ENCODE data around the gene DNAJC15.

The DNAJC15 gene

DNA sequence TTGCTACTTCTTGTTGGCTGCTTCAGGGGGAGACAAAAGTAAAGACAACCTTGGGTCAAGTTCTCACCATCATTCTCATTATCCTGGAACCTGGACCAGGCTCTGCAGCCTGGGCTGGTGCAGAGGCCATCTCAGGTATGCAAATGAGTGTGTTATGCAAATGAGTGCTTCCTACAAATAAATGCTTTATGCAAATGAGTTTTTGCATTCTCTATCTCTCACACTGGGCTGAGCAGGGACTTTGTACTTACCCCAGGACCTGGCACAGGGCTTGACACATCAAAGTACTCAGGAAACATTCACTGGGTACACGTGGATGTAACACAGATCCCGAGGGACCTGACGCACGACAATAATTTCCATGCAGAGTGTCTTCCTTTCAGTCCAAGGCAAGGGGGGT lies 103.0 kb downstream of the DNAJC15 start:
- no peak for DNase-seq (ENCODE audit: low read depth, low spot score)

DNA sequence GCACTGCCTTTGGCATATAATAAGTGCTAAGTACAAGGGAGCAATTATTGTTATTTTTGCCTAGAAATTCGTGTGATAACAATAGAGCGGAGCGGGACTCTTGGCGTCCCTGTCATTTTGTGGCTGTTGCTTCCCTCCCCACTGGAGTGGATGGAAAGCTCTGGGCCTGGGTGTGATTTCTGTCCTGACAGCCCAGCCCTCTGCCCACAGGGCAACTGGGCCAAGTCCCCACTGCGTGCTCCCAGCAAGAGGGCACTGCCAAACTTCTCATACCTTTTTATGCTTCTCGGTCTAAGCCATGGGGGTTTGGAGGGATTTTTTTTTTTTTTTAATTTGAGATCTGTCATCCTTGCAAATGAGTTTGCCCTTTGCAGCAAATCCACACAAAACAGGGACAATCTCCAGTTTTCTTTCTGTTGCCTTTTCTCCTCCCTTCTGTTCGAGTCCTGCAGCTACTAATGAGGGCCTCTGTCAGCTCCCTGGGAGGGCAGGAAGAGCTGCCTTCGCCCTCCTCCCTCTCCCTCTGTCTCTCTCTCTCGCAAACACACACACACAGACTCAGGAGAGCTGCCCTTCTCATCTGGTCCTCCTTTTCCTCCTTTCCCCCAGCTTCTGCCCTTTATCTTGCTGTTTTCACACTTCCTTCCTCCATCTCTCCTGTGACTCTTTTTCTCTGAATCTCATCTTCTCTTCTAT lies 103.9 kb downstream of the DNAJC15 start:
- no peak for DNase-seq (ENCODE audit: low read depth, low spot score)

GRCh38 chr13:43127827-43128226 lies 104.4 kb downstream of the DNAJC15 start:
- no peak for DNase-seq (ENCODE audit: low read depth, low spot score)

DNA sequence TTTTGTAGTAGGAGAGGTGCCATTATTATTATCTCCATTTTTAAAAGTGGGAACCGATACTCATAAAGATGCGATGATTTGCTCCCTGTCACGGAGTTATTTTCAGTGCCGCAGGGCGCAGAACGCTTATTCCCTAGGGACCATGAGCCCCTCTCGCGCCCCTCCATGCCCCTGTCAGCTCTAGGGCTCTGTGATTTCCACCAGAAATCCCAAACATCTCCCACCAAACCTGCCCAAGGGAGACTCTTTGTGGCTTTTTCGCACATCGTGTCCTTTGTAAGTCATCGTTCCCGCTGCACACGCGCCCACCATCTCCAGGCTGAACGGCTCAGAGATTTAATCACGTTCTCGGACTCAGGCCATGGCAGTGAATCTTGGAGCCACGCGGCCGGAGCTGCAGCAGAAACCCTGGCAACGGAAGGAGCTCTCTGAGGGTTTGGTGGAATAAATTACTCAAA lies 105.1 kb downstream of the DNAJC15 start:
- DNase-seq (ENCODE audit: low read depth, low spot score), result no peak

GRCh38 chr13:43129066-43129465 lies 105.7 kb downstream of the DNAJC15 start:
- DNase-seq (ENCODE audit: low read depth, low spot score), result no peak

DNA sequence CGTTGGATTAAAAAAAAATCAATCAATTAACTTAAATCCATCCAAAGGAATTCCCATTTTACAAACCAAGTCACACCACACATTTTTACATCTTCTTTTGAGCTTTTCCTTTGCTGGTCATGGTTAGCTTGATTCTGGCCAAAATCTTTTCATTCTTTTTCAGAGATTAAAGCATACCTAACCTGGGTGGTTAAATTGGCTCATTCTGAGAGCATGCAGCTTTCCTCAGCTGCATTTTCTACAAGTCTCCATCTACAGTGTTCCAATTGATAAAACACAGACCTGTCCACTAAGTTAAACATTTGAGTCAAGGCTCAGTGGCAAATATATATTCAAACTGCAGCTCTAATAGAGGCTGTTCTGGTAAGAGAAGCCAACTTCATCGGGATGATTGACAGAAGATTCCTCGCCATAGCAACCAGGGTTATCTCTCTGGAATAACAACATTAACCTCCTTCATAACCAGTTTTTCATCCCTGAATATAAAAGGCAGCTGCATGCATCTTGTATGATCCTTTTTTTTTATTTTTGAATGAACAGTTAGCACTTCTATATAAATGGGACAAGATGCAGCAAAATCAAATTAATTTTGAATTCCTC lies 106.2 kb downstream of the DNAJC15 start:
- DNase-seq (ENCODE audit: low read depth, low spot score), result no peak

GRCh38 chr13:43132257-43132656 lies 108.9 kb downstream of the DNAJC15 start:
- no peak for DNase-seq (ENCODE audit: low read depth, low spot score)

DNA sequence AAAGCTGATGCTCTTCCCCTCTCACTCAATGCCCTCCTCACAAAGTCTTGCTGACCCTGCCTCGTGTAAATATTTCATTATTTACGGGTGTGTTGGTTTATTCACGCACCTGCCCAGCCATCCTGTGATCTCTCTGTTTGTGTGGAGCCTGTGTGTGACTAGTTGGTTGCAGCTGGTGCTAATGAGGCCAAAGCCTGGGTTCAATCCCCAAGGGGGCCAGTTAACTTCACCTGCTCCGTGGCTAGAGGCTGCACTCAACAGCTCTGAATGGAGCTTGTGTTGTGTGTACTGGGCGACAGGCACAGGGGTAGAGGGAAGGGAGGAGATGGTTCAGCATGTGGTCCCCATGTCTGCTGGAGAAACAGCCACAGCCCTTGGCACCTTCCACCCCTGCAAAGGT lies 109.5 kb downstream of the DNAJC15 start:
- no peak for DNase-seq (ENCODE audit: low read depth, low spot score)

DNA sequence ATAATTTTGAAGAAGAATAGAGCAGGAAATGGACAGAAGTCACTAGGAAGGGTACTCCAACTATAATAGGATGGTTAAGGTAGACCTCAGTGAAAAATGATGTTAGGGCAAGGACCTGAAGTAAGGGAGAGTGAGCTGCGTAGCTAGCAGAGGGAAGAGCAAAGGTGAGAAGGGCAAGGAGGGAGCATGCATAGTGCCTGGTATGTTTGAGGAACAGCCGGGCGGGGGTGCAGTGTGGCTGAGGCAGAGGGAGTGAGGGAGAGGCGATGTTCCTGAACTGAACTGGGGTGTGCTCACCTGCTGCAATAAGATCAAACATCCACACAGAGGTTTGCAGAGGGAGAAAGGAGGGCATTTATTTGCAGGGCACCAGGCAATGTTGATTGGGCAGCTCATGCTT lies 110.4 kb downstream of the DNAJC15 start:
- no peak for DNase-seq (ENCODE audit: low read depth, low spot score)

DNA sequence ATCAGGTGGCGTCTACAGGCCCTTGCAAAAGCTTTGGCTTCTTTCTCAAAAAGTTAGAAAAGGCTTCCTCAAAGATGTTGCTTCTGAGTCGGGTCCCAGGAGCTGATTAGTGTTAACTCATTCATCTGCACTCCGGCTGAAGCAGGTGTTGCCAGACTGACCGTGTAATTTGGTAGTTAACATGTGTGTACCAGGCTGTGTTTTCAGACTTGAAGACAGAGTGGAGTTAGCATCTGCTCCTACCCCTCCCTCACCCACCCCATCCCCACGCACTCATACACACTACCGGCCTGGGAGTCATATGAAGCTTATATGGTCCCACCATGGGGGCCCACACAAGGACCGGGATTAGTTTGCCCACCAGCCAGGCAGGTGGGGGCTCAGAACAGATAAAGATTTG lies 111.5 kb downstream of the DNAJC15 start:
- DNase-seq (ENCODE audit: low read depth, low spot score), result no peak

GRCh38 chr13:43135516-43135915 lies 112.1 kb downstream of the DNAJC15 start:
- DNase-seq (ENCODE audit: low read depth, low spot score), result no peak

DNA sequence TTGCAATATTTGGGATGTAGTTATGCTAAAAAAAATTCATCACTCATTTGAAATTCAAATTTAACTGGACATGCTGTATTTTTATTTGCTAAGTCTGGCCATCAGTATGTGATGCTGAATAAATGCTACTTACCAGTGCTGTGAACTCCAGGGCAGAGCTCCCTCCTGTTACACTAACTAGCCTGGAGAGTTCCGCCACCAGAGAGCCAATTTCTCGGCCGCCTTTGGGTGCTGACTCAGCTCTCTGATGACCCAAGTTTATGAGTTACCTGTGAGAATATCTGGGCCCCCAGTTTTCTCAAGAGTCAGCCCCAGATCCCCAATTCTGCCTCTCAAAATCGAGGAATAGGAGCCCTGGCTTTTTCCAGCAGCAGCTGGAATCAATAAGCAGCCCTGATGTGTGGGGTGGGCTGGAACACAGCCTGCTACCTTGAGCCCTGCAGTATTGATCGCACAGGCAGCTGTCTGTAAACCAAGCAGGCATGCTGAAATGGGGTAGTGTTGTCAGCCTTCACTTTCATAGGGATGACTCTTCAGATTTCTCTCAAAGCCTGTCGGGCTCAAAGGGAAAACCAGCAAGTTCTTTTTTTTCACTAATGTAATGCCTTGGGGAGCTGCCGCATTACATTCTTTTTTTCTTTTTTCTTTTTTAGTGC lies 113.7 kb downstream of the DNAJC15 start:
- DNase-seq (ENCODE audit: low read depth, low spot score), result no peak

GRCh38 chr13:43139211-43139610 lies 115.8 kb downstream of the DNAJC15 start:
- DNase-seq (ENCODE audit: low read depth, low spot score), result no peak

GRCh38 chr13:43139921-43140320 lies 116.5 kb downstream of the DNAJC15 start:
- DNase-seq (ENCODE audit: low read depth, low spot score), result no peak

GRCh38 chr13:43140985-43141384 lies 117.6 kb downstream of the DNAJC15 start:
- DNase-seq (ENCODE audit: low read depth, low spot score), result no peak

GRCh38 chr13:43141685-43142084 lies 118.3 kb downstream of the DNAJC15 start:
- no peak for DNase-seq (ENCODE audit: low read depth, low spot score)

DNA sequence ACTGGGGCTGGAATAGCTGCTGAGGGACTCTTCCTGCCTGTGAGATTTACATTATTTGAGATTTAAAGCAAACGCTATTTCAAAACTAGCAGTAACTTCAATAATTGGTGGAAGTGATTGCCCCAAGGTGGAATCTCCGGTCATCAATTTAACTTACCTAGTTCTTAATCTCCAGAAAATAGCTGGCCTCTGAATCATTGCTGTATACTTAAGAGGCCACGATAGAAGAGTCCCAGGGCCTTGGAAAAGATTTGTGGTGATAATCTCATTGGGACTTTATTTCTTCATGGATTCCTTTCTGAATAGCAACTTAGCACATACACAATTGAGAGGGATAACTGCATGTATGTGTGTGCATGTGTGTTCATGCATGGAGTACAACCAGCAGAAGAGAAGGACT lies 120.2 kb downstream of the DNAJC15 start:
- no peak for DNase-seq (ENCODE audit: low read depth, low spot score)

GRCh38 chr13:43145534-43146196 lies 122.3 kb downstream of the DNAJC15 start:
- DNase-seq (ENCODE audit: low read depth, low spot score), result no peak

DNA sequence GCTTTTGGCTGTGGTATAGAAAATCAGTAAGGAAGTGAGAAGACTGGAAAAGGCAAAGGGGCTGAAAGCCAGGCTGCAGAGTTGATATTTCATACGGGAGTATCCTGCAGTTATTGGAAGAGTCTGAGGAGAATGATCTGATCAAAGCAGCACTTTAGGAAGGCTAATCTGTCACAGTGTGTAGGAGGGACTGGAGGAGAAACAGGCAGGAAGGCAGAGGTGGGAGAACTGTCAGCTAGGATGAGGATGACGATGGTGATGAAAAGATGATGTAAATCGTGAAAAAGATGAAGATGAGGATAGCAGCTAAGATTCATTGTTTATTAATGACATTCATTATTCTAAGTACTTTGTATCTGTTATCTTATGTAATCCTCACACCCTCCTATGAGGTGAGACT lies 123.0 kb downstream of the DNAJC15 start:
- DNase-seq (ENCODE audit: low read depth, low spot score), result no peak

DNA sequence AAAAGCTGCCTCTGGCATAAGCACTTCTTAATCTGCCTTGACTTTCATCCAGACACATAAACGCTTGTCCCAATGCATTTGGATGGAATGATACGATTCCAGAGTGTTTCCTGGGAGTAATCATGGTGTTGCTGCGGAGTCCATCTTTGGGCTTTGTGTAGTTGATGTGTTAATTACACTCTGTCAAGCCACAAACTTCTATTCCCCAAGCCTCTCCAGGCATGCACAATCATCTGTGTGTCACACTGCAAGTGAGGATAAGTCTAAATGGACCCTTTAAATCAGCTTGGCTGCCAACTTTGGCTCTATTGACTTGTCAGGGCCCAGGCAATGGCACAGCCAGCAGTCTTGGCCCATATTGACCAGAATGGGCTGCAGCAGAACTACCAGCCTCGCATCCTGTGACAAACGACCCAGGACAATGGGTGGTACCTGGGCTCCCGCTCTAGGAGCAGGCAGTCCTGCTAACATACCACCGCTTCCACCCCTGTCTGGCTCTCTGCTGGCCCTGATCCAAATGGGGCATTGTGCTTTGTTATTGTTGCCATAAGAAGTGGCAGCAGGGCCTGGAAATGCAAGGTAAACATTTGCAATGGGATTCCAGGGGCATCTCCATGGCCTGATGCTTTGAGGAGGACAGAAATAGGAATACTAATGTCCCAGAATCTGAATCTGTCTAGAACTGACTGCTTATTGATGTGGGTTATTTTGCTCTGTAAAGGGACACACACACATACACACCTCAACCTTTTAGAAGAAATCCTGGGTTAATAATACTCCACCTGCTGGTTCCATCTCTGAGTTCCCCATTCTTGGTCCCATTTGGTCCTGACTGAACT lies 127.2 kb downstream of the DNAJC15 start:
- DNase-seq (ENCODE audit: low read depth, low spot score), result no peak

GRCh38 chr13:43153436-43154090 lies 130.2 kb downstream of the DNAJC15 start:
- peak; percentile 43 for DNase-seq (ENCODE audit: low read depth, low spot score)

All from smooth muscle cell of the brain vasculature (primary cell).